Left lung (tissue), 10 donors: ENCODE measurements around the gene OR10G8. TPM values are rescaled to one million over a fixed set of nuclear protein-coding genes. Genes with fewer than 3 reads are reported as not detected.

Source experiments
- ATAC-seq: fragments of 200-7000 bp; cut with Tn5 transposase; one replicate; pipeline ENCODE4 v1.9.1; 2020; ENCODE audit warnings: moderate library complexity
- DNase-seq, 4 donors: peaks; one replicate each; pipeline ENCODE4 v3.0.0-alpha.2; 2013 to 2020
- H3K27ac ChIP-seq, 2 donors: fragments of 200-600 bp; sonication (generic) in 1 of 2; one replicate each; pipeline versions ENCODE4 v1.5.0 to v1.8.0; 2020 to 2021
- H3K27me3 ChIP-seq, 2 donors: fragments of 200-600 bp; sonication (generic) in 1 of 2; one replicate each; pipeline versions ENCODE4 v1.5.0 to v1.8.0; 2020 to 2021
- H3K36me3 ChIP-seq, 2 donors: fragments of 200-600 bp; sonication (generic) in 1 of 2; one replicate each; pipeline versions ENCODE4 v1.5.0 to v1.8.0; 2020 to 2021
- H3K4me1 ChIP-seq, 2 donors: fragments of 200-600 bp; one replicate each; pipeline ENCODE4 v1.8.0; 2021
- H3K4me3 ChIP-seq, 2 donors: fragments of 200-600 bp; sonication (generic) in 1 of 2; one replicate each; pipeline versions ENCODE4 v1.5.0 to v1.8.0; 2020 to 2021; ENCODE audit warnings: mild to moderate bottlenecking in 1 of 2
- H3K9me3 ChIP-seq, 2 donors: fragments of 200-600 bp; sonication (generic) in 1 of 2; one replicate each; pipeline versions ENCODE4 v1.5.0 to v1.8.0; 2020 to 2021
- intact Hi-C, 2 donors: fragments of 100-400 bp; cut with DNase I; formaldehyde crosslinking; loops; one replicate each; pipeline versions ENCODE4 v1.11.2 to v1.14.2; 2022
- polyA plus RNA-seq, 6 donors: library from polyadenylated mRNA; unstranded; fragments of 120-200 nt; gene quantifications; one replicate each; pipeline ENCODE4 v1.2.1, GENCODE V29; 2013; ENCODE audit not compliant: insufficient read length in 6 of 6
- total RNA-seq, 2 donors: library from RNA; stranded (reverse); fragmentation: NEBNext Ultra II Directional; extraction: Animal tissue kit (Norgen Biotek cat#: 25700); gene quantifications; one replicate each; pipeline ENCODE4 v1.2.1, GENCODE V29; 2021
- TF ChIP-seq, protein P1 (sequence below), 2 donors: fragments of 200-600 bp; sonication (generic) in 1 of 2; IDR thresholded peaks; one replicate each; pipeline versions ENCODE4 v1.5.0 to v1.8.0; 2021; ENCODE audit warnings: antibody characterized with exemption in 2 of 2
- donor health status: DM: no; HTN: yes; CAD: no.
- donor health status: DM: no; HTN: no; CAD: no.

OR10G8 gene
- total and polyA plus RNA-seq, 8 donors: not detected

DNA sequence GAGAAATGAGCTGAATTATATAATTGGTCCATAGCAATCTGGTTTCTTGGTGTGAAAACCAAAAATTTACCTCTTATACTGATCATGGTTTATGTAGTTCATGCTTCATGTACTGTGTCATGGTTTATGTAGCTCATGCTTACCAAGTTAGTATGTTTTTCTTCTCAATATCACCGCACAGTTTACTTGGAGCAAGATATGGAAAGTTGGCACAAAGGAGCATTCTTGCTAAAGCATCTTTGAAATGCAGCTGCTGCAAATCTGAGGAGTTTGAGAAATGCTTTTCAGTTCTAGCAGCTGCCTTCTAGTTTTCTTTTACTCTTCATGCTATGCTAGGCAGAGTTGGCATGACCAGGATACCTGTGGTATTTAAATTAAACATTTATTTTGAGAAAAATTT lies 10.1 kb downstream of the OR10G8 start:
- intact Hi-C loops: no loop called here
- DNase-seq: no peak
- Histone ChIP-seq H3K9me3 (no peaks in the 10 kb centered on the region), H3K27me3 (no peaks in the 10 kb centered on the region), H3K36me3 (no peaks in the 10 kb centered on the region), H3K4me1 (no peaks in the 10 kb centered on the region), H3K27ac (no peak overlapping the region), H3K4me3 (no peak overlapping the region)
- TF ChIP-seq, protein P1, sequence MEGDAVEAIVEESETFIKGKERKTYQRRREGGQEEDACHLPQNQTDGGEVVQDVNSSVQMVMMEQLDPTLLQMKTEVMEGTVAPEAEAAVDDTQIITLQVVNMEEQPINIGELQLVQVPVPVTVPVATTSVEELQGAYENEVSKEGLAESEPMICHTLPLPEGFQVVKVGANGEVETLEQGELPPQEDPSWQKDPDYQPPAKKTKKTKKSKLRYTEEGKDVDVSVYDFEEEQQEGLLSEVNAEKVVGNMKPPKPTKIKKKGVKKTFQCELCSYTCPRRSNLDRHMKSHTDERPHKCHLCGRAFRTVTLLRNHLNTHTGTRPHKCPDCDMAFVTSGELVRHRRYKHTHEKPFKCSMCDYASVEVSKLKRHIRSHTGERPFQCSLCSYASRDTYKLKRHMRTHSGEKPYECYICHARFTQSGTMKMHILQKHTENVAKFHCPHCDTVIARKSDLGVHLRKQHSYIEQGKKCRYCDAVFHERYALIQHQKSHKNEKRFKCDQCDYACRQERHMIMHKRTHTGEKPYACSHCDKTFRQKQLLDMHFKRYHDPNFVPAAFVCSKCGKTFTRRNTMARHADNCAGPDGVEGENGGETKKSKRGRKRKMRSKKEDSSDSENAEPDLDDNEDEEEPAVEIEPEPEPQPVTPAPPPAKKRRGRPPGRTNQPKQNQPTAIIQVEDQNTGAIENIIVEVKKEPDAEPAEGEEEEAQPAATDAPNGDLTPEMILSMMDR (IDR thresholded peaks at IDR 0.05): no peak
- no peak for ATAC-seq

DNA sequence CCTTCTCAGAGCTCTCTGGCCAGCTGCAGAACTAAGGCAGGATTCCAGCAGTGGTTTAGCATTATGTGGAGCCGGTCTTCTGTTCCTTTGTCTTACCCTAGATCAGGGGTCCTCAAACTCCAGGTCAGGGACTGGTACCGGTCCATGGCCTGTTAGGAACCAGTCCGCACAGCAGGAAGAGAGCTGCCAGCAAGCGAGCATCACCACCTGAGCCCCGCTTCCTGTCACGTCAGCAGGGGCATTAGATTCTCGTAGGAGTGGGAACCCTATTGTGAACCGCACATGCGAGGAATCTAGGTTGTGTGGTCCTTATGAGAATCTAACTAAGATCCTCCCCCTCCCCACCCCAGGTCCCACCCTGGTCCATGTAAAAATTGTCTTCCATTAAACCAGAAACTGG lies 13.0 kb downstream of the OR10G8 start:
- Histone ChIP-seq H3K27me3 (no peaks in the 10 kb centered on the region), H3K9me3 (no peaks in the 10 kb centered on the region), H3K4me3 (no peak overlapping the region), H3K27ac (no peak overlapping the region), H3K4me1 (no peaks in the 10 kb centered on the region), H3K36me3 (no peaks in the 10 kb centered on the region)
- intact Hi-C loops: no loop called here
- ATAC-seq: no peak
- TF ChIP-seq, protein P1 (IDR thresholded peaks at IDR 0.05): no peak
- DNase-seq: no peak

DNA sequence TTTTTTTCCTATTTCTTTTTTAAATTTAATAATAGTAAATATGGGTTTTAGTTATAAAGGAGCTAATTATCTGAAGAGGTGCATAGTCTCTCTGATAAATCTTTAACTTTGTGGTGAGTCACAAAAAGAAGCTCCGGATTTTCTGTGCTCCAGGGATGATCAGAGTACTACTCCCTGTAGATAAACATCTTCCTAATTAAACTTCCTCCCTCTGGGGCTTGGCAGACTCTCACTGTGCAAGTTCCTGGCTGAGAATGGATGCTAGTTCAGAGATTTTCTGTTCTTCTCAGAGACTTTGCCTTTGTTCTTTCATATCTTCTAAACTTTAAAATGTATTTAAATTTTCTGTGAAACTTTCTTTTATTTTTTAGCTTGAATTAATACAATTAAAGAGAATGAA lies 14.7 kb downstream of the OR10G8 start, which contains the start of gene OR10G7:
Gene OR10G7 (minus strand): TSS at position 72 of the 400 bp plus-strand sequence. CDS start 2,324 bp downstream, outside the sequence.
- Histone ChIP-seq H3K4me3 (no peak within 1 kb of the TSS), H3K27ac (no peak within 1 kb of the TSS), H3K36me3 (no peaks in the 10 kb centered on the region), H3K27me3 (no peaks in the 10 kb centered on the region), H3K4me1 (no peaks in the 10 kb centered on the region), H3K9me3 (no peaks in the 10 kb centered on the region)
- DNase-seq (no peak), ATAC-seq (no peak)
- TF ChIP-seq, protein P1 (IDR thresholded peaks at IDR 0.05): no peak
- intact Hi-C loops: no loop called here

DNA sequence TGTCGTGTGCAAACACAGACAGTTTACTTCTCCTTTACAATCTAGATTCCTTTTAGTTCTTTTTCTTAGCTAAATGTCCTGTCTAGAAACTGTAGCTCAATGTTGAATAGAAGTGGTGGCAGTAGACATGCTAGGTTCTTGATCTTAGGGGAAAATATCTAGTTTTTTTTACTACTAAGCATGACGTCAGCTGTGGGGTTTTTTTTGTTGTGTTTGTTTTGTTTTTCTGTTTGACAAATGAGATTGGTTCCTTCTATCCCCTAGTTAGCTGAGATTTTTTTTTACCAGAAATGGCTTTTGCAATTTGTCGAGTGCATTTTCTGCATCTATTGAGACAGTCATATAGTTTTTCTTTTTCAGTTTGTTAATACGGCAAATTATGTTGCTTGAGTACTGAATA lies 16.8 kb downstream of the OR10G8 start:
- DNase-seq (no peak), ATAC-seq (no peak)
- H3K36me3 ChIP-seq: no peaks in the 10 kb centered on the region
- TF ChIP-seq, protein P1 (IDR thresholded peaks at IDR 0.05): no peak
- H3K4me1 ChIP-seq: no peaks in the 10 kb centered on the region
- H3K4me3 ChIP-seq: no peak overlapping the region
- no peaks in the 10 kb centered on the region for H3K9me3 ChIP-seq
- intact Hi-C loops: no loop called here
- no peak overlapping the region for H3K27ac ChIP-seq
- H3K27me3 ChIP-seq: no peaks in the 10 kb centered on the region

DNA sequence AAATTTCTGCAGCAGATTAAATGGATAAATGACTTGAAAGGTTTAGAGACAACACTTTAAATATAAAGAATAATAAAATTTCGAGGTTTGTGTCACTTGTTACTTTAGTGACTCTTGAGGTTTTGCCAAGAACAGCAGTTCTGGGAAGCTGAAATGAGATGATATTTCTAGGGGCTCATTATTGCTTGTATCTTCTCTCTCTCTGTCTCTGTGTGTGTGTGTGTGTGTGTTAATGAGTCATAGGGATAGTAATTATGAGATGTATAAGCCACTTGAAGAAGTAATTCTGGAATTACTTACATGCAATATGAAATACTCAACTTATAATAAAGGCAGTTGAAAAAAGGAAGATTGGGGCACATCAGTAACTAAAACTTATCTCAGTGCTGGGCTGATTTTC lies 24.1 kb downstream of the OR10G8 start:
- DNase-seq (no peak), ATAC-seq (no peak)
- H3K9me3 ChIP-seq: no peaks in the 10 kb centered on the region
- TF ChIP-seq, protein P1 (IDR thresholded peaks at IDR 0.05): no peak
- H3K27me3 ChIP-seq: no peaks in the 10 kb centered on the region
- no peaks in the 10 kb centered on the region for H3K36me3 ChIP-seq
- intact Hi-C loops: no loop called here
- H3K27ac ChIP-seq: no peak overlapping the region
- H3K4me1 ChIP-seq: no peaks in the 10 kb centered on the region
- H3K4me3 ChIP-seq: no peak overlapping the region
